ENCODE data around the gene RAB11FIP3.
A peak's percentile ranks its signal among the peaks of the same experiment; 100 is the strongest.

RAB11FIP3 gene

DNA sequence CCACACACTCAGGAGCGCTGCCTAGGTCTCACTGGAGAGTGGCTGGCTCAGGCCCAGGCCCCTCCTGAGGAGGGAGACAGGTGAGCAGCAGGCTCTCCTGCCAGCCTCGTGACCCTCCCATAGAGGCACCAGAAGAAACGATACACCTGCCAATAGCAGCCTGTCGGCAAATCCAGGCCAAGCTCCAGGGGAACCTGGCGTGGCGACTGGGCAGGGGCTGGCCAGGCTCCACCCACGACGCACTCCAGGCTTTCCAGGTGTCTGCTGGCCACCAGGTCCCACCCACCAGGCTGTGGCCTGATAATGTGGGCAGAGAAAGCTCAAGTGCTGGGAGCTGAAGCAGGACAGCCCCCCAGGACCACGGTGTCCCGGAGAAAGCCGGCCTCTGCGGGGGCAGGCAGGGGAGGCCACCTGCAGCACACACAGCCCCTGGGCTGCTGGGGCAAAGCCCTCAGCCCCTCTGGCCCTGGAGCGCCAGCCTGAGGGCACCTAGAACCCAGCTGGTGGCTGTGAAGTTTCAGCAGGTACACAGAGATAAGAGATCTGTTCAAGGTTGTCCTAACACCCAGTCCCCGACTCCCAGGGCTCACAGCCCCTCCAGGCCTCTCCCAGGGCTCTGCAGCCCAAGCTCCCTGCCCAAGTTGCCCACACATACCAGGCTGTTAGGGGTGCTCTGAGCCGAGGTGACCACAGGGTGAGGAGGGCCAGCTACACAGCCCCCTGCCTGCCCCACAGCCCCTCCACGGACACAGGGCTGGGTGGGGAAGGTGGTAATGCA, 46.1 kb upstream of the RAB11FIP3 start:
- no peak overlapping the region for H3K4me2 ChIP-seq (ENCODE audit: low read depth, low read length)
- no peaks in the 10 kb centered on the region for H4K20me1 ChIP-seq (ENCODE audit: insufficient read depth, low read length)
- H3K36me3 ChIP-seq (replicated peaks; ENCODE audit: insufficient read depth, low read length) = no peaks in the 10 kb centered on the region

GRCh38 chr16:379961-380761, 45.3 kb upstream of the RAB11FIP3 start:
- TF ChIP-seq EZH2 (optimal IDR thresholded peaks at IDR 0.05; ENCODE audit: low read depth, low read length) (no peak), EZH2phosphoT487 (IDR thresholded peaks at IDR 0.05; ENCODE audit: low read length) (no peak)
- TF ChIP-seq, protein P1, sequence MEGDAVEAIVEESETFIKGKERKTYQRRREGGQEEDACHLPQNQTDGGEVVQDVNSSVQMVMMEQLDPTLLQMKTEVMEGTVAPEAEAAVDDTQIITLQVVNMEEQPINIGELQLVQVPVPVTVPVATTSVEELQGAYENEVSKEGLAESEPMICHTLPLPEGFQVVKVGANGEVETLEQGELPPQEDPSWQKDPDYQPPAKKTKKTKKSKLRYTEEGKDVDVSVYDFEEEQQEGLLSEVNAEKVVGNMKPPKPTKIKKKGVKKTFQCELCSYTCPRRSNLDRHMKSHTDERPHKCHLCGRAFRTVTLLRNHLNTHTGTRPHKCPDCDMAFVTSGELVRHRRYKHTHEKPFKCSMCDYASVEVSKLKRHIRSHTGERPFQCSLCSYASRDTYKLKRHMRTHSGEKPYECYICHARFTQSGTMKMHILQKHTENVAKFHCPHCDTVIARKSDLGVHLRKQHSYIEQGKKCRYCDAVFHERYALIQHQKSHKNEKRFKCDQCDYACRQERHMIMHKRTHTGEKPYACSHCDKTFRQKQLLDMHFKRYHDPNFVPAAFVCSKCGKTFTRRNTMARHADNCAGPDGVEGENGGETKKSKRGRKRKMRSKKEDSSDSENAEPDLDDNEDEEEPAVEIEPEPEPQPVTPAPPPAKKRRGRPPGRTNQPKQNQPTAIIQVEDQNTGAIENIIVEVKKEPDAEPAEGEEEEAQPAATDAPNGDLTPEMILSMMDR (IDR thresholded peaks at IDR 0.05; ENCODE audit: low read length) = no peak
- no peak overlapping the region for H3K9ac ChIP-seq (ENCODE audit: low read length)

More for the DNA sequence above, 46.1 kb upstream of the RAB11FIP3 start:
- Histone ChIP-seq H3K9me3 (replicated peaks; ENCODE audit: insufficient read depth, low read length) (no peaks in the 10 kb centered on the region), H3K9ac (ENCODE audit: low read length) (no peak overlapping the region), H3K9me2 (replicated peaks; ENCODE audit: insufficient read depth, low read length) (no peaks in the 10 kb centered on the region), H3K4me3 (ENCODE audit: low read length) (no peak overlapping the region), H3F3A (ENCODE audit: insufficient read depth, low read length) (no peaks in the 10 kb centered on the region), H3K4me1 (ENCODE audit: low read length) (0 out of 2 replicates have a peak, but pooled peaks cover 3% of the 10 kb centered on the region), H2AFZ (ENCODE audit: low read length) (no peak overlapping the region), H3K27ac (ENCODE audit: low read length) (no peak overlapping the region), H3K79me2 (ENCODE audit: low read length) (peaks cover 29% of the 10 kb centered on the region), H3K27me3 (replicated peaks; ENCODE audit: insufficient read depth, low read length) (no peaks in the 10 kb centered on the region)
- no peak for DNase-seq
- TF ChIP-seq EZH2 (optimal IDR thresholded peaks at IDR 0.05; ENCODE audit: low read depth, low read length) (no peak), EZH2phosphoT487 (IDR thresholded peaks at IDR 0.05; ENCODE audit: low read length) (no peak)
- TF ChIP-seq, protein P1 (IDR thresholded peaks at IDR 0.05; ENCODE audit: low read length) = no peak

DNA sequence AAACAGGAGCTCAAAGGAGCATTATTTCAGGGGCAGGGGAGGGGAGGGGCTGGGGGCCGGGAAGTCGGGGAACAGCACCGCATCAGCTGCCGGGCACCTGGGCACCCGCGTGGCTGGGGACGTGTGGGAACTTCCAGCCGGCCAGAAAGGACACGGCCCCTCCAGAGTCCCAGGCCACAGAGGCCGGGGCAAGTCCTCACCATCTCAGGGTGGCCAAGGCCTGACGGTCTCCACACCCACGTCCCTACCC, 44.8 kb upstream of the RAB11FIP3 start:
- Histone ChIP-seq H3K36me3 (replicated peaks; ENCODE audit: insufficient read depth, low read length) (no peaks in the 10 kb centered on the region), H3K9me2 (replicated peaks; ENCODE audit: insufficient read depth, low read length) (no peaks in the 10 kb centered on the region), H2AFZ (ENCODE audit: low read length) (no peak overlapping the region; the same call in 1 of the 2 replicates), H4K20me1 (ENCODE audit: insufficient read depth, low read length) (no peaks in the 10 kb centered on the region), H3K79me2 (ENCODE audit: low read length) (peaks cover 29% of the 10 kb centered on the region), H3K4me3 (ENCODE audit: low read length) (peak overlapping the region; percentile 82), H3K27ac (ENCODE audit: low read length) (no peak overlapping the region), H3K27me3 (replicated peaks; ENCODE audit: insufficient read depth, low read length) (no peaks in the 10 kb centered on the region), H3F3A (ENCODE audit: insufficient read depth, low read length) (no peaks in the 10 kb centered on the region), H3K4me1 (ENCODE audit: low read length) (0 out of 2 replicates have a peak, but pooled peaks cover 3% of the 10 kb centered on the region), H3K4me2 (ENCODE audit: low read depth, low read length) (peak overlapping the region; percentile 96), H3K9me3 (replicated peaks; ENCODE audit: insufficient read depth, low read length) (no peaks in the 10 kb centered on the region), H3K9ac (ENCODE audit: low read length) (peak overlapping the region; percentile 74; the same call in 1 of the 2 replicates)
- no peak for TF ChIP-seq EZH2 (optimal IDR thresholded peaks at IDR 0.05; ENCODE audit: low read depth, low read length)
- no peak for TF ChIP-seq EZH2phosphoT487 (IDR thresholded peaks at IDR 0.05; ENCODE audit: low read length)
- TF ChIP-seq, protein P1 (IDR thresholded peaks at IDR 0.05; ENCODE audit: low read length) = no peak
- DNase-seq = no peak

More at GRCh38 chr16:379961-380761, 45.3 kb upstream of the RAB11FIP3 start:
- no peaks in the 10 kb centered on the region for H3K27me3 ChIP-seq (replicated peaks; ENCODE audit: insufficient read depth, low read length)
- H3K36me3 ChIP-seq (replicated peaks; ENCODE audit: insufficient read depth, low read length) = no peaks in the 10 kb centered on the region
- no peak overlapping the region for H3K4me3 ChIP-seq (ENCODE audit: low read length)
- peak overlapping the region; percentile 96; the same call in 1 of the 2 replicates for H3K4me2 ChIP-seq (ENCODE audit: low read depth, low read length)
- DNase-seq = no peak
- no peak overlapping the region for H3K27ac ChIP-seq (ENCODE audit: low read length)
- H2AFZ ChIP-seq (ENCODE audit: low read length) = no peak overlapping the region
- no peaks in the 10 kb centered on the region for H3K9me3 ChIP-seq (replicated peaks; ENCODE audit: insufficient read depth, low read length)
- H3F3A ChIP-seq (ENCODE audit: insufficient read depth, low read length) = no peaks in the 10 kb centered on the region
- H3K79me2 ChIP-seq (ENCODE audit: low read length) = peaks cover 29% of the 10 kb centered on the region
- no peaks in the 10 kb centered on the region for H3K9me2 ChIP-seq (replicated peaks; ENCODE audit: insufficient read depth, low read length)
- H4K20me1 ChIP-seq (ENCODE audit: insufficient read depth, low read length) = no peaks in the 10 kb centered on the region
- 0 out of 2 replicates have a peak, but pooled peaks cover 3% of the 10 kb centered on the region for H3K4me1 ChIP-seq (ENCODE audit: low read length)
